Measurements from ENCODE around the gene MRTO4.
"Not testable (repeated sequence)": the region's sequence is repeated elsewhere in the genome, so short reads cannot be mapped to it uniquely, and the experiment has no call there.

DNA sequence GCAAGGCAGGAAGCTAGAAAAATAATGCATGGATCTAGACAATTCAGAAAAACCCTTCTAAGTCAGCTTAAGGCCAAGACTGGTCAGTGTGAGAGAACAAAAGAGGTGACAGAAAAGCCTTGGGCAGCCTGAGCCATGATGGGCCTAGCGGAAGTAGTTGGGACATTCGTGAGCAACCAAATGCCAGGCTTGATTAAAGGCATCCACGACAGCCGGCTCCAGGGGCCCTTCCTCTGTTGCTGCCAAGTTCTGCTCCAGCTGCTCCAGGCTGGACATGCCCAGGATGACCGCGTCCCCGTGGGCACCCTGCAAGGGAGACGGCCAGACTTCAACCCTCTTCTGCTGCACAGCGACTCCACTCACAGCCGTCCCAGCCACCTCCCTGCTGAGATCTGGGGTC lies 52.5 kb downstream of the MRTO4 start:
- TF ChIP-seq, protein P1, sequence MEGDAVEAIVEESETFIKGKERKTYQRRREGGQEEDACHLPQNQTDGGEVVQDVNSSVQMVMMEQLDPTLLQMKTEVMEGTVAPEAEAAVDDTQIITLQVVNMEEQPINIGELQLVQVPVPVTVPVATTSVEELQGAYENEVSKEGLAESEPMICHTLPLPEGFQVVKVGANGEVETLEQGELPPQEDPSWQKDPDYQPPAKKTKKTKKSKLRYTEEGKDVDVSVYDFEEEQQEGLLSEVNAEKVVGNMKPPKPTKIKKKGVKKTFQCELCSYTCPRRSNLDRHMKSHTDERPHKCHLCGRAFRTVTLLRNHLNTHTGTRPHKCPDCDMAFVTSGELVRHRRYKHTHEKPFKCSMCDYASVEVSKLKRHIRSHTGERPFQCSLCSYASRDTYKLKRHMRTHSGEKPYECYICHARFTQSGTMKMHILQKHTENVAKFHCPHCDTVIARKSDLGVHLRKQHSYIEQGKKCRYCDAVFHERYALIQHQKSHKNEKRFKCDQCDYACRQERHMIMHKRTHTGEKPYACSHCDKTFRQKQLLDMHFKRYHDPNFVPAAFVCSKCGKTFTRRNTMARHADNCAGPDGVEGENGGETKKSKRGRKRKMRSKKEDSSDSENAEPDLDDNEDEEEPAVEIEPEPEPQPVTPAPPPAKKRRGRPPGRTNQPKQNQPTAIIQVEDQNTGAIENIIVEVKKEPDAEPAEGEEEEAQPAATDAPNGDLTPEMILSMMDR (conservative IDR thresholded peaks at IDR 0.05; ENCODE audit: low read depth, low read length) = not testable (repeated sequence)
- TF ChIP-seq EZH2 (IDR thresholded peaks at IDR 0.05; ENCODE audit: borderline replicate concordance, low read depth, low read length, poor library complexity, severe bottlenecking) = not testable (repeated sequence)
